Thyroid gland (tissue), 4 donors: Measurements from ENCODE around the gene TSSK3. TPM values are rescaled to one million over a fixed set of nuclear protein-coding genes. Genes with fewer than 3 reads are reported as not detected.

Source experiments
- DNase-seq, 2 donors: peaks; one replicate each; pipeline ENCODE4 v3.0.0-alpha.2; 2019
- H3K27ac ChIP-seq, 3 donors: fragments of 200-600 bp; sonication (generic); 1 replicate in 2 of 3; 2 replicates in 1 of 3; pipeline ENCODE4 v1.5.1; 2016 to 2019; ENCODE audit warnings: mild to moderate bottlenecking in 1 of 3, moderate library complexity in 1 of 3
- H3K27me3 ChIP-seq: fragments of 200-600 bp; sonication (generic); one replicate; pipeline ENCODE4 v1.5.1; 2019
- H3K36me3 ChIP-seq, 2 donors: fragments of 200-600 bp; sonication (generic); one replicate each; pipeline ENCODE4 v1.5.1; 2016 to 2019
- H3K4me1 ChIP-seq, 2 donors: fragments of 200-600 bp; sonication (generic); one replicate each; pipeline ENCODE4 v1.5.1; 2017 to 2019
- H3K4me3 ChIP-seq, 3 donors: fragments of 200-600 bp; sonication (generic); replicated peaks in 1 of 3; 1 replicate in 2 of 3; 2 replicates in 1 of 3; pipeline ENCODE4 v1.5.1; 2016; ENCODE audit warnings: mild to moderate bottlenecking in 1 of 3
- H3K9me3 ChIP-seq: fragments of 200-600 bp; sonication (generic); one replicate; pipeline ENCODE4 v1.5.1; 2017
- POLR2A ChIP-seq, 2 donors: fragments of 450-650 bp; IDR thresholded peaks; one replicate each; pipeline ENCODE4 v1.6.1; 2017; ENCODE audit warnings: antibody characterized with exemption in 2 of 2, mild to moderate bottlenecking in 2 of 2, moderate library complexity in 1 of 2
- WGBS, 2 donors: methylation state at CpG; one replicate each; pipeline ENCODE4 v1.1.5; 2017; 5-methylcytosine and 5-hydroxymethylcytosine counted together
- intact Hi-C: fragments of 100-400 bp; cut with DNase I; formaldehyde crosslinking; loops from one replicate; pipeline ENCODE4 v1.15.1; 2023
- total RNA-seq, 4 donors: library from RNA; depleted of rRNA; stranded (reverse); fragments of >200 nt; gene quantifications; one replicate each; pipeline ENCODE4 v1.2.3, GENCODE V29; 2016
- TF ChIP-seq, protein P1 (sequence below), 6 experiments: fragments of 200-600 bp in 3 of 6; fragments of 450-650 bp in 3 of 6; sonication (generic) in 3 of 6; IDR thresholded peaks; one replicate each; pipeline ENCODE4 v1.5.1; 2016 to 2019; ENCODE audit warnings: antibody characterized with exemption in 6 of 6, mild to moderate bottlenecking in 2 of 6, inconsistent platforms in 1 of 6, moderate library complexity in 1 of 6

The TSSK3 gene, protein sequence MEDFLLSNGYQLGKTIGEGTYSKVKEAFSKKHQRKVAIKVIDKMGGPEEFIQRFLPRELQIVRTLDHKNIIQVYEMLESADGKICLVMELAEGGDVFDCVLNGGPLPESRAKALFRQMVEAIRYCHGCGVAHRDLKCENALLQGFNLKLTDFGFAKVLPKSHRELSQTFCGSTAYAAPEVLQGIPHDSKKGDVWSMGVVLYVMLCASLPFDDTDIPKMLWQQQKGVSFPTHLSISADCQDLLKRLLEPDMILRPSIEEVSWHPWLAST
- 1 to 10 TPM; 1.2 to 6.0 (median 2.9) TPM for total RNA-seq

DNA sequence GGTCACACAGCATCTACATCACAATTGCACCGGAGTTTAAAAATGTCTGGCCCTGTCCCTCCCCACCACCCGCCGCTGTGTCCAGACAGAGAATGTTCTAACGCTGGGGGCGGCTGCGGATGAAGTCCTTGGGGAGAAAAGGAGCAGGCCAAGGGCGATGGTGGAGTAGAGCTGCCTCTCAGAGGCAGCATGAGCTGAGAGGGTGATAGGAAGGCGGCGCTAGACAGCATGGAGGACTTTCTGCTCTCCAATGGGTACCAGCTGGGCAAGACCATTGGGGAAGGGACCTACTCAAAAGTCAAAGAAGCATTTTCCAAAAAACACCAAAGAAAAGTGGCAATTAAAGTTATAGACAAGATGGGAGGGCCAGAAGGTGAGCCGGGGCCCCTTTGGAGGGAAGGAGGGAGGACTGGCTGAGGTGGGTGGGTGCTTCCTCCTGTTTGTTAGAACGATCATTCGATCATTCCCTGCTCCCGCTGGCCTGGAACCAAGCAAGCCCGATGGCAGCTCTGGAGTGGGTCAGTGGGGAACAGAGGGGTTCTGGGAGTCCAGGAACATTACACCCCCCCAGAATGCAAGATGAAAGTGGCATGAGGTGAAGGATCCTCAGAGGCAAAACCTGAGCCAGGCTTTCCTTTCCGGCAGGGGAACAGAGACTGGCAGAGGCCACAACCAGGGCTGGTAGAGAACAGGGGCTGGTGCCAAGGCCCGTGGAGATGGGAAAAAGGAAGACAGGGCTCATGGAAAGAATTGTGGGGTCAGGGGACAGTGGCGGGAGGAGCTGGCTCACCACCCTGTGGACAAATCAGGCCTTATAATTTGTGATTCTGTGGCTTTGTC is at the start of gene TSSK3, which contains the start of gene FAM229A:
TSSK3 (plus strand) TSS at position 66 of the 840 bp plus-strand sequence; CDS start at position 229, 163 bp downstream.
FAM229A (minus strand) TSS at position 12 of the 840 bp plus-strand sequence. CDS start 394 bp downstream, outside the sequence.
- Histone ChIP-seq H3K4me1 (peaks cover 31 to 53% of the 10 kb centered on the region in 2 donors), H3K27ac (peak within 1 kb of the TSS in 2 of 3 donors; percentile 44), H3K36me3 (peaks cover 17 to 18% of the 10 kb centered on the region in 2 donors), H3K27me3 (no peaks in the 10 kb centered on the region), H3K9me3 (no peaks in the 10 kb centered on the region), H3K4me3 (peak within 1 kb of the TSS in 1 of 3 donors; percentile 25)
- intact Hi-C loops = no loop called here
- DNase-seq = no peak
- 59 to 69% methylated on average over 16 to 17 of the region's 17 CpGs for WGBS, 2 donors
- TF ChIP-seq POLR2A (IDR thresholded peaks at IDR 0.05) = no peak
- TF ChIP-seq, protein P1, sequence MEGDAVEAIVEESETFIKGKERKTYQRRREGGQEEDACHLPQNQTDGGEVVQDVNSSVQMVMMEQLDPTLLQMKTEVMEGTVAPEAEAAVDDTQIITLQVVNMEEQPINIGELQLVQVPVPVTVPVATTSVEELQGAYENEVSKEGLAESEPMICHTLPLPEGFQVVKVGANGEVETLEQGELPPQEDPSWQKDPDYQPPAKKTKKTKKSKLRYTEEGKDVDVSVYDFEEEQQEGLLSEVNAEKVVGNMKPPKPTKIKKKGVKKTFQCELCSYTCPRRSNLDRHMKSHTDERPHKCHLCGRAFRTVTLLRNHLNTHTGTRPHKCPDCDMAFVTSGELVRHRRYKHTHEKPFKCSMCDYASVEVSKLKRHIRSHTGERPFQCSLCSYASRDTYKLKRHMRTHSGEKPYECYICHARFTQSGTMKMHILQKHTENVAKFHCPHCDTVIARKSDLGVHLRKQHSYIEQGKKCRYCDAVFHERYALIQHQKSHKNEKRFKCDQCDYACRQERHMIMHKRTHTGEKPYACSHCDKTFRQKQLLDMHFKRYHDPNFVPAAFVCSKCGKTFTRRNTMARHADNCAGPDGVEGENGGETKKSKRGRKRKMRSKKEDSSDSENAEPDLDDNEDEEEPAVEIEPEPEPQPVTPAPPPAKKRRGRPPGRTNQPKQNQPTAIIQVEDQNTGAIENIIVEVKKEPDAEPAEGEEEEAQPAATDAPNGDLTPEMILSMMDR (IDR thresholded peaks at IDR 0.05) = no peak

DNA sequence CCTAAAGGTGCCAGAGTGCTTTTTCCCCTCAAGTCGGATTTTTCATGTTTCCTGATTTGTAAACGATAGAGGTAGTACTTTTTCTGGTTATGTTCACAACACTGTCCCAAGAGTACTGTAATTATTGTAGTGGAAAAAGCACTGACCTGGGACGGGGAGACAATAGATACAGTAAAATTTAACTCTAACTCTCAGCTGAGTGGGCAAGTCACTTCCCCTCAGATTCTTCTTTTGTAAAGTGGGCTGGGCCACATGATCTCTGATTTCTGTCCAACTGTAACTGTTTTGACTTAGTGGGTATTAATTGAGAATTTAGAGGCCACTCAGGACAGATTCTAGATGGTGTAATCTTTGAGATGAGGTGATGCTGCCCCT is 45.4 kb upstream of the TSSK3 start:
- intact Hi-C loops = no loop called here
- WGBS, 2 donors = 66 to 67% methylated on average over 3 of the region's 3 CpGs
- no peaks in the 10 kb centered on the region for H3K9me3 ChIP-seq
- no peak for DNase-seq
- peaks cover 5 to 13% of the 10 kb centered on the region in 2 donors for H3K4me1 ChIP-seq
- TF ChIP-seq, protein P1 (IDR thresholded peaks at IDR 0.05) = no peak
- TF ChIP-seq POLR2A (IDR thresholded peaks at IDR 0.05) = no peak
- no peak overlapping the region for H3K27ac ChIP-seq
- H3K36me3 ChIP-seq = peaks cover 0 to 5% of the 10 kb centered on the region in 2 donors
- no peaks in the 10 kb centered on the region for H3K27me3 ChIP-seq
- no peak overlapping the region for H3K4me3 ChIP-seq

DNA sequence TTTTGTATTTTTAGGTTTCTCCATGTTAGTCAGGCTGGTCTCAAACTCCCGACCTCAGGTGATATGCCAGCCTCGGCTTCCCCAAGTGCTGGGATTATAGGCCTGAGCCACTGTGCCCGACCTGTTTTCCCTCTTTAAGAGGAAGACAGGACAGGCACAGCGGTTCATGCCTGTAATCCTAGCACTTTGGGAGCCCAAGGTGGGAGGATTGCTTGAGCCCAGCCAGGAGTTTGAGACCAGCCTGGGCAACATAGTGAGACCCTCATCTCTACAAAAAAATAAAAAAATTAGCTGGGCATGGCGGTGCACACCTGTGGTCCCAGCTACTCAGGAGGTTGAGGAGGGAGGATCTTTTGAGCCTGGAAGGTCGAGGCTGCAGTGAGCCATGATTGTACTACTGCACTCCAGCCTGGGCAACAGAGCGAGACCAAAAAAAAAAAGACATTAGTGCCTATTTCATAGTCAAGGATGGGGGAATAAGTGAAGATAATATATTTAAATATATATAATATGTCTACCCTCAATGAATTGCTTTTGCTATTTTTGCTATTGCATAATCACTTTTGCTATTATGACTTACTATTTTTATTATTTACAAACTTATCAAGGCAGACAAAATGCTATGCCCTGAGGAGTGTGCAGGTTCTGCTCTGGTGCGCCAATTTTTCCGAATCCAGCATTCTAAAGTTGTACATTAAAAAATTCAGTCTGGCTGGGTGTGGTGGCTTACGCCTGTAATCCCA is 44.0 kb upstream of the TSSK3 start:
- TF ChIP-seq, protein P1 (IDR thresholded peaks at IDR 0.05) = no peak
- TF ChIP-seq POLR2A (IDR thresholded peaks at IDR 0.05) = no peak
- Histone ChIP-seq H3K27me3 (no peaks in the 10 kb centered on the region), H3K27ac (no peak overlapping the region), H3K9me3 (no peaks in the 10 kb centered on the region), H3K4me3 (no peak overlapping the region), H3K36me3 (peaks cover 0 to 5% of the 10 kb centered on the region in 2 donors), H3K4me1 (peaks cover 0 to 5% of the 10 kb centered on the region in 2 donors)
- no peak for DNase-seq
- intact Hi-C loops = no loop called here
- 96 to 97% methylated on average over 10 of the region's 10 CpGs for WGBS, 2 donors

DNA sequence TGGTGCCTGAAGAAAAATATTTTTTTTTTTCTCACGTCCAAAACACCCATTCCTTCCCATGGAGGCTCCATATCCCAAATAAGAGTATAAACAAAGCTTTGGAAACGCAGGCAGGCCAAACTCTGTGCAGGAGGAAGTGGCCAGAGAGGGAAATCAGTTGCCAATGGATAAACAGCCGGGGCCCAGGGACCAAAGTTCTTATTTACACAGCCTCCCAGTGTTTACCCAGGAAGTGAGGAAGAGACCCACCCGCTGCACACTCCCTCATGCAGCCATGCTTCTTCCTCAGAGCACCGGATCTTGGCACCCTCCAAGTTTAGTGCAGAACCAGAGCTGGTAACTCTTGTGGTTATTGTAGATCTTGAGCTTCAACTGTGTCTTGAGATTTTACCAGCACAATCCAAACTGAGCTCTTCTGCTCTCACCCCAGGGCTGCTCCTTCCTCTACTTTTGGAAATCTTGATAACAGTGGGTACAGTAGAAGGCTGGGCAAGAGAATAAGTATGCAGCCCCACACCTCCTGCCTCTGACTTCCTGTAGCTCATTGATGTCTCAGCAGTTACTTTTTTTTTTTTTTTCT is 40.5 kb upstream of the TSSK3 start:
- no peaks in the 10 kb centered on the region for H3K4me1 ChIP-seq
- peaks cover 7 to 11% of the 10 kb centered on the region in 2 donors for H3K36me3 ChIP-seq
- no peak for DNase-seq
- 68 to 76% methylated on average over 5 of the region's 5 CpGs for WGBS, 2 donors
- no peak overlapping the region for H3K4me3 ChIP-seq
- intact Hi-C loops = no loop called here
- TF ChIP-seq POLR2A (IDR thresholded peaks at IDR 0.05) = no peak
- TF ChIP-seq, protein P1 (IDR thresholded peaks at IDR 0.05) = no peak
- H3K27ac ChIP-seq = no peak overlapping the region
- H3K27me3 ChIP-seq = no peaks in the 10 kb centered on the region
- H3K9me3 ChIP-seq = no peaks in the 10 kb centered on the region
